Loucy (cell line): ENCODE data around the gene DLK2.

ENCODE experiments used
- H2AFZ ChIP-seq: fragments of 200-600 bp; sonication (generic); 2 replicates; pipeline ENCODE4 v1.6.0; 2016; ENCODE audit warnings: antibody characterized with exemption, mild to moderate bottlenecking, low read length, moderate library complexity
- H3F3A ChIP-seq: fragments of 200-600 bp; 2 replicates; pipeline ENCODE4 v1.6.0; 2016; ENCODE audit warnings: antibody characterized with exemption, low read depth, mild to moderate bottlenecking
- H3K27me3 ChIP-seq: fragments of 200-600 bp; sonication (generic); 2 replicates; pipeline ENCODE4 v1.6.1; 2014; ENCODE audit warnings: low read length, mild to moderate bottlenecking; ENCODE audit not compliant: insufficient read depth, poor library complexity, severe bottlenecking
- H3K36me3 ChIP-seq: fragments of 200-600 bp; sonication (generic); 2 replicates; pipeline ENCODE4 v1.6.1; 2016; ENCODE audit warnings: low read length; ENCODE audit not compliant: insufficient read depth
- H3K4me1 ChIP-seq: fragments of 200-600 bp; sonication (generic); 2 replicates; pipeline ENCODE4 v1.5.1; 2014; ENCODE audit warnings: low read length, mild to moderate bottlenecking; ENCODE audit not compliant: insufficient read depth, poor library complexity, severe bottlenecking
- H3K4me2 ChIP-seq: fragments of 200-600 bp; sonication (generic); 2 replicates; pipeline ENCODE4 v1.6.0; 2014; ENCODE audit warnings: antibody characterized with exemption, low read length, low read depth, mild to moderate bottlenecking; ENCODE audit not compliant: poor library complexity, severe bottlenecking
- H3K4me3 ChIP-seq: fragments of 200-600 bp; sonication (generic); 2 replicates; pipeline ENCODE4 v1.5.1; 2014; ENCODE audit warnings: low read length, mild to moderate bottlenecking, mixed read lengths; ENCODE audit not compliant: poor library complexity, severe bottlenecking
- H3K79me2 ChIP-seq: fragments of 200-600 bp; sonication (generic); 2 replicates; pipeline ENCODE4 v1.6.1; 2014; ENCODE audit warnings: low read length; ENCODE audit not compliant: insufficient read depth
- H3K9ac ChIP-seq: fragments of 200-600 bp; sonication (generic); 2 replicates; pipeline ENCODE4 v1.6.0; 2014; ENCODE audit warnings: mild to moderate bottlenecking, low read depth, low read length, moderate library complexity; ENCODE audit not compliant: poor library complexity, severe bottlenecking
- H3K9me2 ChIP-seq: fragments of 200-600 bp; sonication (generic); replicated peaks from 2 replicates; pipeline ENCODE4 v1.6.1; 2016; ENCODE audit warnings: low read depth, low read length, mixed read lengths
- H3K9me3 ChIP-seq: fragments of 200-600 bp; sonication (generic); 2 replicates; pipeline ENCODE4 v1.6.1; 2014; ENCODE audit warnings: mild to moderate bottlenecking, antibody characterized with exemption, low read length, low read depth; ENCODE audit not compliant: insufficient read depth
- H4K20me1 ChIP-seq: fragments of 200-600 bp; sonication (generic); 2 replicates; pipeline ENCODE4 v1.6.0; 2014; ENCODE audit warnings: antibody characterized with exemption, low read length, mild to moderate bottlenecking; ENCODE audit not compliant: insufficient read depth, poor library complexity, severe bottlenecking
- CTCF ChIP-seq: fragments of 200-600 bp; sonication (generic); conservative IDR thresholded peaks from 2 replicates; pipeline ENCODE4 v1.5.1; 2014; ENCODE audit warnings: mild to moderate bottlenecking, antibody characterized with exemption, low read length
- EZH2phosphoT487 ChIP-seq: fragments of 200-600 bp; IDR thresholded peaks from 2 replicates; pipeline ENCODE4 v1.6.1; 2018; ENCODE audit warnings: antibody characterized with exemption, mild to moderate bottlenecking, moderate library complexity, borderline replicate concordance

DLK2 gene

GRCh38 chr6:43472515-43472914, 17.2 kb upstream of the DLK2 start:
- Histone ChIP-seq H3K9me2 (no peaks in the 10 kb centered on the region), H3K27me3 (no peaks in the 10 kb centered on the region), H3K4me3 (no peak overlapping the region), H3K9me3 (no peaks in the 10 kb centered on the region), H3F3A (no peaks in the 10 kb centered on the region), H3K4me2 (no peak overlapping the region), H2AFZ (no peak overlapping the region), H4K20me1 (no peaks in the 10 kb centered on the region), H3K79me2 (peaks cover 1% of the 10 kb centered on the region), H3K36me3 (no peaks in the 10 kb centered on the region), H3K4me1 (peaks cover 5% of the 10 kb centered on the region), H3K9ac (no peak overlapping the region)
- TF ChIP-seq CTCF (no peak), EZH2phosphoT487 (no peak)

- Histone ChIP-seq H3K79me2 (no peaks in the 10 kb centered on the region), H3K9ac (no peak overlapping the region), H2AFZ (no peak overlapping the region), H3K9me3 (no peaks in the 10 kb centered on the region), H4K20me1 (no peaks in the 10 kb centered on the region), H3K9me2 (no peaks in the 10 kb centered on the region), H3K4me2 (no peak overlapping the region), H3F3A (no peaks in the 10 kb centered on the region), H3K4me3 (no peak overlapping the region), H3K4me1 (no peaks in the 10 kb centered on the region), H3K36me3 (no peaks in the 10 kb centered on the region), H3K27me3 (no peaks in the 10 kb centered on the region)
- TF ChIP-seq EZH2phosphoT487 (no peak), CTCF (no peak)
Measured at GRCh38 chr6:43471399-43471798, 16.1 kb upstream of the DLK2 start.

GRCh38 chr6:43469947-43470346, 14.6 kb upstream of the DLK2 start:
- Histone ChIP-seq H3K27me3 (no peaks in the 10 kb centered on the region), H4K20me1 (no peaks in the 10 kb centered on the region), H3F3A (no peaks in the 10 kb centered on the region), H3K9me2 (no peaks in the 10 kb centered on the region), H3K4me2 (no peak overlapping the region), H3K79me2 (no peaks in the 10 kb centered on the region), H3K4me1 (no peaks in the 10 kb centered on the region), H3K9ac (no peak overlapping the region), H2AFZ (no peak overlapping the region), H3K36me3 (no peaks in the 10 kb centered on the region), H3K9me3 (no peaks in the 10 kb centered on the region), H3K4me3 (no peak overlapping the region)
- no peak for TF ChIP-seq EZH2phosphoT487
- no peak for TF ChIP-seq CTCF
